ENCODE measurements around the gene FGF12.

GRCh38 chr3:192514754-192515663, 212.3 kb downstream of the FGF12 start:
- TF ChIP-seq CTCF (IDR thresholded peaks at IDR 0.05; ENCODE audit: low read depth, low read length, poor library complexity, severe bottlenecking), result no peak
- TF ChIP-seq EZH2phosphoT487 (IDR thresholded peaks at IDR 0.05; ENCODE audit: borderline replicate concordance, low read length), result no peak

Data from DOHH2 (cell line).